PFSK-1 (cell line): ENCODE measurements around the gene EMSY.

Experiments used
- POLR2AphosphoS5 ChIP-seq: IDR thresholded peaks from 2 replicates; pipeline ENCODE4 v1.6.1; 2012; ENCODE audit warnings: low read depth, mild to moderate bottlenecking, control low read depth, low read length, moderate library complexity
- TF ChIP-seq, protein P1 (sequence below), 2 experiments: IDR thresholded peaks; 2 replicates each; pipeline versions ENCODE4 v1.6.1 to v1.8.0; 2011 to 2012; ENCODE audit warnings: low read depth in 2 of 2, low read length in 2 of 2, control low read depth in 1 of 2, inconsistent platforms in 1 of 2, mild to moderate bottlenecking in 1 of 2, moderate library complexity in 1 of 2; ENCODE audit not compliant: insufficient read depth in 1 of 2

- TF ChIP-seq, protein P1, sequence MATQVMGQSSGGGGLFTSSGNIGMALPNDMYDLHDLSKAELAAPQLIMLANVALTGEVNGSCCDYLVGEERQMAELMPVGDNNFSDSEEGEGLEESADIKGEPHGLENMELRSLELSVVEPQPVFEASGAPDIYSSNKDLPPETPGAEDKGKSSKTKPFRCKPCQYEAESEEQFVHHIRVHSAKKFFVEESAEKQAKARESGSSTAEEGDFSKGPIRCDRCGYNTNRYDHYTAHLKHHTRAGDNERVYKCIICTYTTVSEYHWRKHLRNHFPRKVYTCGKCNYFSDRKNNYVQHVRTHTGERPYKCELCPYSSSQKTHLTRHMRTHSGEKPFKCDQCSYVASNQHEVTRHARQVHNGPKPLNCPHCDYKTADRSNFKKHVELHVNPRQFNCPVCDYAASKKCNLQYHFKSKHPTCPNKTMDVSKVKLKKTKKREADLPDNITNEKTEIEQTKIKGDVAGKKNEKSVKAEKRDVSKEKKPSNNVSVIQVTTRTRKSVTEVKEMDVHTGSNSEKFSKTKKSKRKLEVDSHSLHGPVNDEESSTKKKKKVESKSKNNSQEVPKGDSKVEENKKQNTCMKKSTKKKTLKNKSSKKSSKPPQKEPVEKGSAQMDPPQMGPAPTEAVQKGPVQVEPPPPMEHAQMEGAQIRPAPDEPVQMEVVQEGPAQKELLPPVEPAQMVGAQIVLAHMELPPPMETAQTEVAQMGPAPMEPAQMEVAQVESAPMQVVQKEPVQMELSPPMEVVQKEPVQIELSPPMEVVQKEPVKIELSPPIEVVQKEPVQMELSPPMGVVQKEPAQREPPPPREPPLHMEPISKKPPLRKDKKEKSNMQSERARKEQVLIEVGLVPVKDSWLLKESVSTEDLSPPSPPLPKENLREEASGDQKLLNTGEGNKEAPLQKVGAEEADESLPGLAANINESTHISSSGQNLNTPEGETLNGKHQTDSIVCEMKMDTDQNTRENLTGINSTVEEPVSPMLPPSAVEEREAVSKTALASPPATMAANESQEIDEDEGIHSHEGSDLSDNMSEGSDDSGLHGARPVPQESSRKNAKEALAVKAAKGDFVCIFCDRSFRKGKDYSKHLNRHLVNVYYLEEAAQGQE (IDR thresholded peaks at IDR 0.05; ENCODE audit: insufficient read depth in 1 of 2, low read depth in 2 of 2, low read length in 2 of 2), result no peak
- TF ChIP-seq POLR2AphosphoS5, result no peak
Observed at GRCh38 chr11:76542436-76542835, 97.6 kb downstream of the EMSY start.
